Fibroblast of the aortic adventitia (primary cell): ENCODE data around the gene PKD2L1. TPM values are rescaled to one million over a fixed set of nuclear protein-coding genes. Genes with fewer than 3 reads are reported as not detected.

ENCODE experiments used
- DNase-seq: peaks from one replicate; pipeline ENCODE4 v3.0.0-alpha.2; 2010; ENCODE audit warnings: low read depth
- H3K4me3 ChIP-seq: 2 replicates; pipeline ENCODE4 v1.5.1; 2011; ENCODE audit warnings: low read depth, mild to moderate bottlenecking, control low read depth, low read length, moderate library complexity
- CTCF ChIP-seq: IDR thresholded peaks from 2 replicates; pipeline ENCODE4 v1.5.1; 2011; ENCODE audit warnings: mild to moderate bottlenecking, low read length, control low read depth, inconsistent platforms; ENCODE audit not compliant: insufficient read depth
- total RNA-seq: library from RNA; depleted of rRNA; stranded (reverse); fragments of >200 nt; gene quantifications from 2 replicates; pipeline ENCODE4 v1.2.3, GENCODE V29; 2012; ENCODE audit warnings: low replicate concordance

Gene PKD2L1
- total RNA-seq, 1 donor: not detected

- H3K4me3 ChIP-seq: no peak overlapping the region
- DNase-seq: peak; percentile 44
- TF ChIP-seq CTCF: no peak
Measured at GRCh38 chr10:100340948-100341847, 11.2 kb upstream of the PKD2L1 start.

- H3K4me3 ChIP-seq: no peak overlapping the region
- no peak for TF ChIP-seq CTCF
- no peak for DNase-seq
Measured at GRCh38 chr10:100339236-100339635, 9.2 kb upstream of the PKD2L1 start.

GRCh38 chr10:100338434-100339036 lies 8.5 kb upstream of the PKD2L1 start:
- H3K4me3 ChIP-seq: no peak overlapping the region
- DNase-seq: peak; percentile 65
- peak; percentile 95 for TF ChIP-seq CTCF

GRCh38 chr10:100334762-100335161 lies 4.7 kb upstream of the PKD2L1 start:
- H3K4me3 ChIP-seq: no peak overlapping the region
- DNase-seq: no peak
- TF ChIP-seq CTCF: no peak

- TF ChIP-seq CTCF: no peak
- peak; percentile 57 for DNase-seq
Measured at GRCh38 chr10:100333661-100334440, 3.8 kb upstream of the PKD2L1 start.

GRCh38 chr10:100333106-100333505 lies 3.1 kb upstream of the PKD2L1 start:
- no peak for DNase-seq
- H3K4me3 ChIP-seq: no peak overlapping the region
- TF ChIP-seq CTCF: no peak

More at GRCh38 chr10:100333661-100334440, 3.8 kb upstream of the PKD2L1 start:
- H3K4me3 ChIP-seq: no peak overlapping the region
